ENCODE results near the gene GOLGA3. TPM values are rescaled to one million over a fixed set of nuclear protein-coding genes. Genes with fewer than 3 reads are reported as not detected.
A peak's percentile ranks its signal among the peaks of the same experiment; 100 is the strongest.

Gene GOLGA3
- total and polyA plus RNA-seq, 2 donors from 2014 or later: 7.7 to 53.0 TPM

GRCh38 chr12:132872975-132873421, 44.3 kb upstream of the GOLGA3 start:
- Histone ChIP-seq H3K9ac (ENCODE audit: low read length in 3 of 3) (no peak overlapping the region), H3K36me3 (ENCODE audit: control insufficient read depth in 2 of 3, insufficient read depth in 3 of 3, low read length in 3 of 3) (peaks cover 2 to 27% (median 24%) of the 10 kb centered on the region in 3 donors), H3K4me3 (ENCODE audit: low read length in 3 of 3) (no peak overlapping the region), H3K4me1 (ENCODE audit: control insufficient read depth in 2 of 3, insufficient read depth in 2 of 3, low read depth in 1 of 3, low read length in 3 of 3) (no peaks in the 10 kb centered on the region), H3K9me3 (ENCODE audit: control insufficient read depth in 2 of 3, insufficient read depth in 1 of 3, low read length in 3 of 3) (no peaks in the 10 kb centered on the region), H3K27ac (ENCODE audit: low read depth in 2 of 2, low read length in 2 of 2) (no peak overlapping the region), H3K27me3 (ENCODE audit: control insufficient read depth, insufficient read depth, low read length) (no peaks in the 10 kb centered on the region)
- DNase-seq: peak in 1 of 5 donors; percentile 37
- intact Hi-C loops (cut with DNase I): no loop called here
- FAIRE-seq: no peak
- no peak for TF ChIP-seq CTCF (IDR thresholded peaks at IDR 0.05; ENCODE audit: borderline replicate concordance, extremely low read depth, insufficient read depth)

- DNase-seq (peak in 1 of 5 donors; percentile 23), FAIRE-seq (no peak)
- no peak for TF ChIP-seq CTCF (IDR thresholded peaks at IDR 0.05; ENCODE audit: borderline replicate concordance, extremely low read depth, insufficient read depth)
- H3K9ac ChIP-seq (ENCODE audit: low read length in 3 of 3): no peak overlapping the region
- H3K27ac ChIP-seq (ENCODE audit: low read depth in 2 of 2, low read length in 2 of 2): no peak overlapping the region
- no peak overlapping the region for H3K4me3 ChIP-seq (ENCODE audit: low read length in 3 of 3)
- no peaks in the 10 kb centered on the region for H3K9me3 ChIP-seq (ENCODE audit: control insufficient read depth in 2 of 3, insufficient read depth in 1 of 3, low read length in 3 of 3)
- intact Hi-C loops (cut with DNase I): no loop called here
- H3K4me1 ChIP-seq (ENCODE audit: control insufficient read depth in 2 of 3, insufficient read depth in 2 of 3, low read depth in 1 of 3, low read length in 3 of 3): no peaks in the 10 kb centered on the region
- H3K36me3 ChIP-seq (ENCODE audit: control insufficient read depth in 2 of 3, insufficient read depth in 3 of 3, low read length in 3 of 3): peaks cover 2 to 24% (median 22%) of the 10 kb centered on the region in 3 donors
- H3K27me3 ChIP-seq (ENCODE audit: control insufficient read depth, insufficient read depth, low read length): no peaks in the 10 kb centered on the region
Measured at GRCh38 chr12:132872073-132872855, 43.6 kb upstream of the GOLGA3 start.

- H3K4me1 ChIP-seq (ENCODE audit: control insufficient read depth in 2 of 3, insufficient read depth in 2 of 3, low read depth in 1 of 3, low read length in 3 of 3): no peaks in the 10 kb centered on the region
- H3K9ac ChIP-seq (ENCODE audit: low read length in 3 of 3): no peak overlapping the region
- H3K27ac ChIP-seq (ENCODE audit: low read depth in 2 of 2, low read length in 2 of 2): no peak overlapping the region
- FAIRE-seq (no peak), DNase-seq (peak in 1 of 5 donors; percentile 42)
- H3K27me3 ChIP-seq (ENCODE audit: control insufficient read depth, insufficient read depth, low read length): no peaks in the 10 kb centered on the region
- no peaks in the 10 kb centered on the region for H3K9me3 ChIP-seq (ENCODE audit: control insufficient read depth in 2 of 3, insufficient read depth in 1 of 3, low read length in 3 of 3)
- no peak for TF ChIP-seq CTCF (IDR thresholded peaks at IDR 0.05; ENCODE audit: borderline replicate concordance, extremely low read depth, insufficient read depth)
- intact Hi-C loops (cut with DNase I): no loop called here
- H3K36me3 ChIP-seq (ENCODE audit: control insufficient read depth in 2 of 3, insufficient read depth in 3 of 3, low read length in 3 of 3): peaks cover 6 to 30% (median 27%) of the 10 kb centered on the region in 3 donors
- H3K4me3 ChIP-seq (ENCODE audit: low read length in 3 of 3): no peak overlapping the region
Measured at GRCh38 chr12:132869551-132869950, 40.9 kb upstream of the GOLGA3 start.
